HCT116 (cell line): ENCODE measurements around the gene APBB1IP. TPM values are rescaled to one million over a fixed set of nuclear protein-coding genes. Genes with fewer than 3 reads are reported as not detected.
"Not testable (repeated sequence)": the region's sequence is repeated elsewhere in the genome, so short reads cannot be mapped to it uniquely, and the experiment has no call there.

ENCODE experiments used
- ATAC-seq: fragments of 200-7000 bp; cut with Tn5 transposase; 2 replicates; pipeline ENCODE4 v1.9.1; 2020; ENCODE audit warnings: mild to moderate bottlenecking, moderate library complexity
- BruUV-seq: library from RNA; stranded (reverse); fragments of 400-500 nt; replicated peaks from 2 replicates; lab custom pipeline; 2021; lab: Mats Ljungman, UMichigan
- CTCF ChIA-PET: fragments of 300-600 bp; sonication (Branson Sonifier 250); formaldehyde crosslinking; loops from one replicate; lab custom pipeline; 2021; ENCODE audit warnings: antibody characterized with exemption; lab: Charles Lee
- POLR2A ChIA-PET: fragments of 300-600, 350-600 bp; sonication (Branson Sonifier 250); formaldehyde crosslinking; loops from one replicate; lab custom pipeline; 2021; ENCODE audit warnings: antibody characterized with exemption; lab: Charles Lee
- RAD21 ChIA-PET, 2 experiments: fragments of 300-600 bp; sonication (Branson Sonifier 250); formaldehyde crosslinking; loops; one replicate each; lab custom pipeline; 2023; ENCODE audit warnings: low total read pairs in 2 of 2; ENCODE audit not compliant: uncharacterized antibody in 2 of 2, unreplicated experiment in 2 of 2, low non-redundant PET in 1 of 2; lab: Charles Lee
- DNase-seq: peaks from one replicate; pipeline ENCODE4 v3.0.0-alpha.2; 2010; ENCODE audit warnings: low read depth, low spot score
- H2AFZ ChIP-seq: fragments of 200-600 bp; shearing (Covaris generic), sonication (generic); 2 replicates; pipeline ENCODE4 v1.6.1; 2017; ENCODE audit warnings: low read depth, mixed run types, mixed read lengths, antibody characterized with exemption, low read length; ENCODE audit not compliant: poor library complexity, severe bottlenecking
- H3K27ac ChIP-seq: 2 replicates; pipeline ENCODE4 v1.5.1; 2012; ENCODE audit warnings: low read depth, low read length
- H3K27me3 ChIP-seq: fragments of 200-600 bp; sonication (generic); 2 replicates; pipeline ENCODE4 v1.6.1; 2016; ENCODE audit warnings: mixed run types, low read length, mixed read lengths; ENCODE audit not compliant: insufficient read depth
- H3K36me3 ChIP-seq, 2 experiments: fragments of 200-500 bp in 1 of 2; fragments of 200-600 bp in 1 of 2; sonication (Bioruptor generic) in 1 of 2; sonication (generic) in 1 of 2; 2 replicates each; pipeline versions ENCODE4 v1.5.1 to v1.6.1; 2014 to 2016; ENCODE audit warnings: low read length in 2 of 2, inconsistent platforms in 1 of 2, mixed read lengths in 1 of 2, mixed run types in 1 of 2; ENCODE audit not compliant: insufficient read depth in 2 of 2, control insufficient read depth in 1 of 2
- H3K4me1 ChIP-seq, 2 experiments: fragments of 200-600 bp in 1 of 2; sonication (generic) in 1 of 2; 2 replicates each; pipeline versions ENCODE4 v1.5.1 to v1.6.1; 2012 to 2017; ENCODE audit warnings: low read length in 2 of 2, inconsistent platforms in 1 of 2, mild to moderate bottlenecking in 1 of 2, mixed read lengths in 1 of 2, mixed run types in 1 of 2, moderate library complexity in 1 of 2; ENCODE audit not compliant: insufficient read depth in 2 of 2, control insufficient read depth in 1 of 2
- H3K4me2 ChIP-seq: fragments of 200-600 bp; sonication (generic); 2 replicates; pipeline ENCODE4 v1.6.1; 2017; ENCODE audit warnings: mixed run types, low read length, mixed read lengths
- H3K4me3 ChIP-seq, 2 experiments: fragments of 200-600 bp in 1 of 2; sonication (generic) in 1 of 2; replicated peaks in 1 of 2; 2 replicates each; pipeline ENCODE4 v1.5.1; 2011 to 2016; ENCODE audit warnings: low read length in 2 of 2, control low read depth in 1 of 2, low read depth in 1 of 2, mild to moderate bottlenecking in 1 of 2, mixed read lengths in 1 of 2, mixed run types in 1 of 2
- H3K79me2 ChIP-seq: fragments of 200-600 bp; sonication (generic); 2 replicates; pipeline ENCODE4 v1.6.1; 2017; ENCODE audit warnings: mild to moderate bottlenecking, mixed run types, low read length, moderate library complexity, mixed read lengths; ENCODE audit not compliant: insufficient read depth
- H3K9ac ChIP-seq: fragments of 200-600 bp; sonication (generic); 2 replicates; pipeline ENCODE4 v1.6.1; 2016; ENCODE audit warnings: low read length, mixed read lengths
- H3K9me2 ChIP-seq: fragments of 200-600 bp; sonication (generic), shearing (Covaris generic); 2 replicates; pipeline ENCODE4 v1.6.1; 2017; ENCODE audit warnings: mixed run types, mild to moderate bottlenecking, moderate library complexity; ENCODE audit not compliant: insufficient read depth
- H3K9me3 ChIP-seq, 2 experiments: fragments of 200-500 bp in 1 of 2; fragments of 200-600 bp in 1 of 2; sonication (Bioruptor generic) in 1 of 2; sonication (generic) in 1 of 2; 2 replicates each; pipeline ENCODE4 v1.6.1; 2014 to 2017; ENCODE audit warnings: low read length in 2 of 2, mixed read lengths in 2 of 2, inconsistent platforms in 1 of 2, low read depth in 1 of 2, mild to moderate bottlenecking in 1 of 2, mixed run types in 1 of 2, moderate library complexity in 1 of 2; ENCODE audit not compliant: control insufficient read depth in 1 of 2, insufficient read depth in 1 of 2
- H4K20me1 ChIP-seq: fragments of 200-600 bp; sonication (generic), shearing (Covaris generic); 2 replicates; pipeline ENCODE4 v1.6.1; 2017; ENCODE audit warnings: mixed run types, mild to moderate bottlenecking, moderate library complexity; ENCODE audit not compliant: insufficient read depth
- ELF1 ChIP-seq: IDR thresholded peaks from 2 replicates; pipeline ENCODE4 v1.6.1; 2012; ENCODE audit warnings: low read depth, borderline replicate concordance
- EZH2 ChIP-seq: fragments of 200-600 bp; sonication (generic); IDR thresholded peaks from 2 replicates; pipeline ENCODE4 v1.6.1; 2017; ENCODE audit warnings: antibody characterized with exemption, mixed run types
- TCF7L2 ChIP-seq: IDR thresholded peaks from 2 replicates; pipeline ENCODE4 v1.7.0; 2011; ENCODE audit warnings: borderline replicate concordance, inconsistent platforms; ENCODE audit not compliant: insufficient read depth, insufficient read length; ENCODE audit errors: extremely low read depth
- intact Hi-C: fragments of 100-400 bp; cut with micrococcal nuclease; formaldehyde crosslinking; loops from 2 replicates; pipeline ENCODE4 v1.10.0; 2022
- total RNA-seq: library from RNA; stranded (reverse); gene quantifications from one replicate; pipeline ENCODE4 v1.2.1, GENCODE V29; 2021; ENCODE audit not compliant: unreplicated experiment
- TF ChIP-seq, protein P1 (sequence below), 3 experiments: fragments of 200-600 bp in 1 of 3; sonication (generic) in 1 of 3; IDR thresholded peaks in 2 of 3; conservative IDR thresholded peaks in 1 of 3; 2 replicates each; pipeline ENCODE4 v1.5.1; 2012 to 2017; ENCODE audit warnings: low read depth in 2 of 3, low read length in 2 of 3, antibody characterized with exemption in 1 of 3, borderline replicate concordance in 1 of 3, control low read depth in 1 of 3, mild to moderate bottlenecking in 1 of 3, mixed read lengths in 1 of 3, mixed run types in 1 of 3, moderate library complexity in 1 of 3; ENCODE audit not compliant: insufficient read depth in 1 of 3

APBB1IP gene
- total RNA-seq, 1 experiment from 2014 or later, result 0.27 TPM

DNA sequence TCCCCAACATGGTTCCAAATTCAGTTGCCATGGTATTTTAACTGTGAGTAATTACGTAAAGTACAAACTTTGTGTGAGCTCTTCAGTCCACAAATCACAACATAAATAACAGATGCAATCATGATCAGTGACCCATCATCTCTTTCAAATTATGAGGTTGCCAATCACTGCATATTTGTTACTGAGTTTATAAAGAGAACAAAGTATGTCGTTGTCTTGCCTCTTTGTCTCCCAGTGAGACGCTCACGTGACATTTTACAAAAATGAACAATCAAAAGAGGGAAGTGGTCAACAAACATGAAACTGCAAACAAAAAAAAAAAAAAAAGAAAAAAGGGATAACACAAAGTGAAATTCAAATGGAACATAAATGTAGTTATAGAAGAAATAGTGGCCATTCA, 136.6 kb downstream of the APBB1IP start (continued):
- TF ChIP-seq, protein P1, sequence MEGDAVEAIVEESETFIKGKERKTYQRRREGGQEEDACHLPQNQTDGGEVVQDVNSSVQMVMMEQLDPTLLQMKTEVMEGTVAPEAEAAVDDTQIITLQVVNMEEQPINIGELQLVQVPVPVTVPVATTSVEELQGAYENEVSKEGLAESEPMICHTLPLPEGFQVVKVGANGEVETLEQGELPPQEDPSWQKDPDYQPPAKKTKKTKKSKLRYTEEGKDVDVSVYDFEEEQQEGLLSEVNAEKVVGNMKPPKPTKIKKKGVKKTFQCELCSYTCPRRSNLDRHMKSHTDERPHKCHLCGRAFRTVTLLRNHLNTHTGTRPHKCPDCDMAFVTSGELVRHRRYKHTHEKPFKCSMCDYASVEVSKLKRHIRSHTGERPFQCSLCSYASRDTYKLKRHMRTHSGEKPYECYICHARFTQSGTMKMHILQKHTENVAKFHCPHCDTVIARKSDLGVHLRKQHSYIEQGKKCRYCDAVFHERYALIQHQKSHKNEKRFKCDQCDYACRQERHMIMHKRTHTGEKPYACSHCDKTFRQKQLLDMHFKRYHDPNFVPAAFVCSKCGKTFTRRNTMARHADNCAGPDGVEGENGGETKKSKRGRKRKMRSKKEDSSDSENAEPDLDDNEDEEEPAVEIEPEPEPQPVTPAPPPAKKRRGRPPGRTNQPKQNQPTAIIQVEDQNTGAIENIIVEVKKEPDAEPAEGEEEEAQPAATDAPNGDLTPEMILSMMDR (IDR thresholded peaks at IDR 0.05 in 2 of 3, conservative IDR thresholded peaks at IDR 0.05 in 1 of 3; ENCODE audit: borderline replicate concordance in 1 of 3, insufficient read depth in 1 of 3, low read depth in 2 of 3, low read length in 2 of 3), result no peak
- TF ChIP-seq TCF7L2 (no peak), EZH2 (no peak), ELF1 (no peak)

DNA sequence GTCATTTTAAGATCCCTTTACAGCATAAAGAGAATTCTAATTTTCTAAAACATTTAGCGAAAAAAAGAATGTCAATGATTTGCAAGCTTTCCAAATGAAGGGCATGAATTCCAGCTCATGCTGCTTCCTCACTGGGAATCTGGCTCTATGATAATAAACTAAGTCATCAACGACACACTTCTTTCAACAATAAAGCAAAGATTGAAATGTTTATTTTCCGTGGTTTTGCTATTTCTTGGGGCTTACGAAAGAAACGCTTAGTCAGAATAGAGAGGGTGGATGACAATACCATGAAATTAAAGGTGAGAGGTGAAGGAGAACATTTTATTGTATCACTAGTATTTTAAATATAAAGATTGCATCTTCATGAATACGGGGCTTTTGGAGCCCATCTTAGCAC, 140.2 kb downstream of the APBB1IP start:
- H3K4me1 ChIP-seq, CTCF ChIA-PET, H3K79me2 ChIP-seq, DNase-seq, POLR2A ChIA-PET, H4K20me1 ChIP-seq, H3K27me3 ChIP-seq, intact Hi-C loops, H3K9me2 ChIP-seq, BruUV-seq, H3K9me3 ChIP-seq, H2AFZ ChIP-seq, H3K4me2 ChIP-seq, ATAC-seq, RAD21 ChIA-PET, H3K36me3 ChIP-seq, H3K4me3 ChIP-seq, H3K9ac ChIP-seq, H3K27ac ChIP-seq: not testable (repeated sequence)
